ENCODE measurements around the gene GABRG3.

GABRG3 gene

GRCh38 chr15:27527490-27528067, 556.6 kb downstream of the GABRG3 start:
- Histone ChIP-seq H3K4me1 (ENCODE audit: control insufficient read depth, insufficient read depth, low read length) (no peaks in the 10 kb centered on the region), H3K9me3 (ENCODE audit: control insufficient read depth, insufficient read depth, low read length) (peaks cover 7% of the 10 kb centered on the region), H3K4me3 (ENCODE audit: low read depth, low read length) (no peak overlapping the region), H3K36me3 (ENCODE audit: control insufficient read depth, insufficient read depth, low read length) (no peaks in the 10 kb centered on the region), H3K9ac (ENCODE audit: low read depth, low read length) (no peak overlapping the region), H3K27ac (ENCODE audit: low read depth, low read length) (no peak overlapping the region), H3K27me3 (ENCODE audit: control insufficient read depth, insufficient read depth, low read length) (no peaks in the 10 kb centered on the region)

GRCh38 chr15:27529399-27529798, 558.4 kb downstream of the GABRG3 start:
- no peak overlapping the region for H3K9ac ChIP-seq (ENCODE audit: low read depth, low read length)
- no peaks in the 10 kb centered on the region for H3K36me3 ChIP-seq (ENCODE audit: control insufficient read depth, insufficient read depth, low read length)
- no peaks in the 10 kb centered on the region for H3K27me3 ChIP-seq (ENCODE audit: control insufficient read depth, insufficient read depth, low read length)
- H3K27ac ChIP-seq (ENCODE audit: low read depth, low read length) = no peak overlapping the region
- H3K4me3 ChIP-seq (ENCODE audit: low read depth, low read length) = no peak overlapping the region
- H3K9me3 ChIP-seq (ENCODE audit: control insufficient read depth, insufficient read depth, low read length) = peaks cover 3% of the 10 kb centered on the region
- H3K4me1 ChIP-seq (ENCODE audit: control insufficient read depth, insufficient read depth, low read length) = no peaks in the 10 kb centered on the region

GRCh38 chr15:27530994-27531393, 560.0 kb downstream of the GABRG3 start:
- H3K36me3 ChIP-seq (ENCODE audit: control insufficient read depth, insufficient read depth, low read length) = no peaks in the 10 kb centered on the region
- H3K9ac ChIP-seq (ENCODE audit: low read depth, low read length) = no peak overlapping the region
- no peaks in the 10 kb centered on the region for H3K27me3 ChIP-seq (ENCODE audit: control insufficient read depth, insufficient read depth, low read length)
- no peaks in the 10 kb centered on the region for H3K4me1 ChIP-seq (ENCODE audit: control insufficient read depth, insufficient read depth, low read length)
- H3K27ac ChIP-seq (ENCODE audit: low read depth, low read length) = no peak overlapping the region
- no peaks in the 10 kb centered on the region for H3K9me3 ChIP-seq (ENCODE audit: control insufficient read depth, insufficient read depth, low read length)
- no peak overlapping the region for H3K4me3 ChIP-seq (ENCODE audit: low read depth, low read length)

GRCh38 chr15:27532358-27532757, 561.4 kb downstream of the GABRG3 start:
- no peaks in the 10 kb centered on the region for H3K4me1 ChIP-seq (ENCODE audit: control insufficient read depth, insufficient read depth, low read length)
- no peaks in the 10 kb centered on the region for H3K36me3 ChIP-seq (ENCODE audit: control insufficient read depth, insufficient read depth, low read length)
- H3K27me3 ChIP-seq (ENCODE audit: control insufficient read depth, insufficient read depth, low read length) = no peaks in the 10 kb centered on the region
- H3K27ac ChIP-seq (ENCODE audit: low read depth, low read length) = no peak overlapping the region
- no peaks in the 10 kb centered on the region for H3K9me3 ChIP-seq (ENCODE audit: control insufficient read depth, insufficient read depth, low read length)
- no peak overlapping the region for H3K4me3 ChIP-seq (ENCODE audit: low read depth, low read length)
- H3K9ac ChIP-seq (ENCODE audit: low read depth, low read length) = no peak overlapping the region

GRCh38 chr15:27535445-27536129, 564.6 kb downstream of the GABRG3 start:
- no peaks in the 10 kb centered on the region for H3K9me3 ChIP-seq (ENCODE audit: control insufficient read depth, insufficient read depth, low read length)
- H3K27me3 ChIP-seq (ENCODE audit: control insufficient read depth, insufficient read depth, low read length) = no peaks in the 10 kb centered on the region
- H3K4me1 ChIP-seq (ENCODE audit: control insufficient read depth, insufficient read depth, low read length) = peaks cover 10% of the 10 kb centered on the region
- no peak overlapping the region for H3K27ac ChIP-seq (ENCODE audit: low read depth, low read length)
- H3K4me3 ChIP-seq (ENCODE audit: low read depth, low read length) = no peak overlapping the region
- no peaks in the 10 kb centered on the region for H3K36me3 ChIP-seq (ENCODE audit: control insufficient read depth, insufficient read depth, low read length)
- no peak overlapping the region for H3K9ac ChIP-seq (ENCODE audit: low read depth, low read length)

GRCh38 chr15:27538325-27538724, 567.3 kb downstream of the GABRG3 start:
- Histone ChIP-seq H3K36me3 (ENCODE audit: control insufficient read depth, insufficient read depth, low read length) (no peaks in the 10 kb centered on the region), H3K27ac (ENCODE audit: low read depth, low read length) (no peak overlapping the region), H3K27me3 (ENCODE audit: control insufficient read depth, insufficient read depth, low read length) (no peaks in the 10 kb centered on the region), H3K4me3 (ENCODE audit: low read depth, low read length) (no peak overlapping the region), H3K9me3 (ENCODE audit: control insufficient read depth, insufficient read depth, low read length) (no peaks in the 10 kb centered on the region), H3K9ac (ENCODE audit: low read depth, low read length) (no peak overlapping the region), H3K4me1 (ENCODE audit: control insufficient read depth, insufficient read depth, low read length) (peaks cover 10% of the 10 kb centered on the region)

GRCh38 chr15:27541581-27541980, 570.6 kb downstream of the GABRG3 start:
- peaks cover 10% of the 10 kb centered on the region for H3K4me1 ChIP-seq (ENCODE audit: control insufficient read depth, insufficient read depth, low read length)
- no peaks in the 10 kb centered on the region for H3K9me3 ChIP-seq (ENCODE audit: control insufficient read depth, insufficient read depth, low read length)

GRCh38 chr15:27545494-27546255, 574.7 kb downstream of the GABRG3 start:
- Histone ChIP-seq H3K36me3 (ENCODE audit: control insufficient read depth, insufficient read depth, low read length) (no peaks in the 10 kb centered on the region), H3K4me3 (ENCODE audit: low read depth, low read length) (no peak overlapping the region), H3K27me3 (ENCODE audit: control insufficient read depth, insufficient read depth, low read length) (no peaks in the 10 kb centered on the region), H3K4me1 (ENCODE audit: control insufficient read depth, insufficient read depth, low read length) (no peaks in the 10 kb centered on the region), H3K9me3 (ENCODE audit: control insufficient read depth, insufficient read depth, low read length) (no peaks in the 10 kb centered on the region), H3K27ac (ENCODE audit: low read depth, low read length) (no peak overlapping the region), H3K9ac (ENCODE audit: low read depth, low read length) (no peak overlapping the region)

More at GRCh38 chr15:27541581-27541980, 570.6 kb downstream of the GABRG3 start:
- no peaks in the 10 kb centered on the region for H3K36me3 ChIP-seq (ENCODE audit: control insufficient read depth, insufficient read depth, low read length)
- no peak overlapping the region for H3K4me3 ChIP-seq (ENCODE audit: low read depth, low read length)
- no peaks in the 10 kb centered on the region for H3K27me3 ChIP-seq (ENCODE audit: control insufficient read depth, insufficient read depth, low read length)
- H3K9ac ChIP-seq (ENCODE audit: low read depth, low read length) = no peak overlapping the region
- no peak overlapping the region for H3K27ac ChIP-seq (ENCODE audit: low read depth, low read length)

GRCh38 chr15:27549746-27550145, 578.8 kb downstream of the GABRG3 start:
- Histone ChIP-seq H3K27me3 (ENCODE audit: control insufficient read depth, insufficient read depth, low read length) (no peaks in the 10 kb centered on the region), H3K4me3 (ENCODE audit: low read depth, low read length) (no peak overlapping the region), H3K4me1 (ENCODE audit: control insufficient read depth, insufficient read depth, low read length) (no peaks in the 10 kb centered on the region), H3K27ac (ENCODE audit: low read depth, low read length) (no peak overlapping the region), H3K36me3 (ENCODE audit: control insufficient read depth, insufficient read depth, low read length) (no peaks in the 10 kb centered on the region), H3K9ac (ENCODE audit: low read depth, low read length) (no peak overlapping the region), H3K9me3 (ENCODE audit: control insufficient read depth, insufficient read depth, low read length) (no peaks in the 10 kb centered on the region)

GRCh38 chr15:27550635-27551034, 579.7 kb downstream of the GABRG3 start:
- Histone ChIP-seq H3K9ac (ENCODE audit: low read depth, low read length) (no peak overlapping the region), H3K4me1 (ENCODE audit: control insufficient read depth, insufficient read depth, low read length) (no peaks in the 10 kb centered on the region), H3K9me3 (ENCODE audit: control insufficient read depth, insufficient read depth, low read length) (peaks cover 3% of the 10 kb centered on the region), H3K4me3 (ENCODE audit: low read depth, low read length) (no peak overlapping the region), H3K27ac (ENCODE audit: low read depth, low read length) (no peak overlapping the region), H3K36me3 (ENCODE audit: control insufficient read depth, insufficient read depth, low read length) (no peaks in the 10 kb centered on the region), H3K27me3 (ENCODE audit: control insufficient read depth, insufficient read depth, low read length) (no peaks in the 10 kb centered on the region)

- no peak overlapping the region for H3K27ac ChIP-seq (ENCODE audit: low read depth, low read length)
- H3K9ac ChIP-seq (ENCODE audit: low read depth, low read length) = no peak overlapping the region
- H3K36me3 ChIP-seq (ENCODE audit: control insufficient read depth, insufficient read depth, low read length) = no peaks in the 10 kb centered on the region
- H3K4me3 ChIP-seq (ENCODE audit: low read depth, low read length) = no peak overlapping the region
- no peaks in the 10 kb centered on the region for H3K4me1 ChIP-seq (ENCODE audit: control insufficient read depth, insufficient read depth, low read length)
- no peaks in the 10 kb centered on the region for H3K27me3 ChIP-seq (ENCODE audit: control insufficient read depth, insufficient read depth, low read length)
- H3K9me3 ChIP-seq (ENCODE audit: control insufficient read depth, insufficient read depth, low read length) = peaks cover 21% of the 10 kb centered on the region
Measured at GRCh38 chr15:27561816-27562215, 590.8 kb downstream of the GABRG3 start.

Data from HUES48 (cell line).